ENCODE measurements around the gene GJB4. TPM values are rescaled to one million over a fixed set of nuclear protein-coding genes. Genes with fewer than 3 reads are reported as not detected.

The GJB4 gene
- total RNA-seq, 2 donors from 2014 or later, result 1.3 to 2.4 TPM

GRCh38 chr1:34790985-34791384 lies 31.4 kb downstream of the GJB4 start:
- 82% methylated on average over 6 of the region's 6 CpGs for WGBS
- Histone ChIP-seq H3K9me3 (no peaks in the 10 kb centered on the region), H3K4me1 (replicated peaks) (no peaks in the 10 kb centered on the region), H3K4me3 (no peak overlapping the region), H3K27ac (no peak overlapping the region), H3K27me3 (replicated peaks; ENCODE audit: insufficient read depth) (peaks cover 6% of the 10 kb centered on the region), H3K36me3 (no peaks in the 10 kb centered on the region)
- intact Hi-C loops (cut with DNase I), result no loop called here
- DNase-seq (ENCODE audit: low spot score), result no peak
- TF ChIP-seq CTCF (IDR thresholded peaks at IDR 0.05), result no peak
- TF ChIP-seq POLR2A (IDR thresholded peaks at IDR 0.05), result no peak
- TF ChIP-seq POLR2AphosphoS5 (IDR thresholded peaks at IDR 0.05), result no peak

- no peak for TF ChIP-seq POLR2A (IDR thresholded peaks at IDR 0.05)
- no peak for TF ChIP-seq POLR2AphosphoS5 (IDR thresholded peaks at IDR 0.05)
- TF ChIP-seq CTCF (IDR thresholded peaks at IDR 0.05), result no peak
- peaks cover 6% of the 10 kb centered on the region for H3K27me3 ChIP-seq (replicated peaks; ENCODE audit: insufficient read depth)
- no peaks in the 10 kb centered on the region for H3K9me3 ChIP-seq
- DNase-seq (ENCODE audit: low spot score), result no peak
- H3K4me3 ChIP-seq, result peak overlapping the region in 1 of 2 donors; percentile 19
- H3K27ac ChIP-seq, result no peak overlapping the region
- intact Hi-C loops (cut with DNase I), result no loop called here
- H3K4me1 ChIP-seq (replicated peaks), result no peaks in the 10 kb centered on the region
- H3K36me3 ChIP-seq, result no peaks in the 10 kb centered on the region
- WGBS, result 50% methylated on average over 10 of the region's 10 CpGs
Measured at GRCh38 chr1:34792424-34792823, 32.9 kb downstream of the GJB4 start.

- Histone ChIP-seq H3K27ac (peak within 1 kb of the TSS in 1 of 2 donors; percentile 24), H3K27me3 (replicated peaks; ENCODE audit: insufficient read depth) (peaks cover 6% of the 10 kb centered on the region), H3K9me3 (no peaks in the 10 kb centered on the region), H3K4me1 (replicated peaks) (no peaks in the 10 kb centered on the region), H3K36me3 (no peaks in the 10 kb centered on the region), H3K4me3 (peak within 1 kb of the TSS; percentile 19 to 24)
- TF ChIP-seq POLR2A (IDR thresholded peaks at IDR 0.05), result no peak
- TF ChIP-seq CTCF (IDR thresholded peaks at IDR 0.05), result no peak
- no peak for TF ChIP-seq POLR2AphosphoS5 (IDR thresholded peaks at IDR 0.05)
- no peak for DNase-seq (ENCODE audit: low spot score)
- 16% methylated on average over 23 of the region's 45 CpGs for WGBS
- intact Hi-C loops (cut with DNase I), result no loop called here
Measured at GRCh38 chr1:34792868-34793727, 33.6 kb downstream of the GJB4 start, which contains the start of gene GJA4. Gene GJA4, plus strand, starts transcription at chr1:34792999. Its CDS starts 1,215 bp downstream, at chr1:34794214.

- no peak for TF ChIP-seq CTCF (IDR thresholded peaks at IDR 0.05)
- no peak for TF ChIP-seq POLR2A (IDR thresholded peaks at IDR 0.05)
- TF ChIP-seq POLR2AphosphoS5 (IDR thresholded peaks at IDR 0.05), result no peak
- 88% methylated on average over 40 of the region's 40 CpGs for WGBS
- H3K4me3 ChIP-seq, result no peak overlapping the region
- DNase-seq (ENCODE audit: low spot score), result no peak
- H3K4me1 ChIP-seq (replicated peaks), result no peaks in the 10 kb centered on the region
- intact Hi-C loops (cut with DNase I), result no loop called here
- no peaks in the 10 kb centered on the region for H3K36me3 ChIP-seq
- no peak overlapping the region for H3K27ac ChIP-seq
- peaks cover 6% of the 10 kb centered on the region for H3K27me3 ChIP-seq (replicated peaks; ENCODE audit: insufficient read depth)
- H3K9me3 ChIP-seq, result no peaks in the 10 kb centered on the region
Measured at GRCh38 chr1:34794001-34794789, 34.7 kb downstream of the GJB4 start.
